ENCODE data around the gene NSUN6. TPM values are rescaled to one million over a fixed set of nuclear protein-coding genes. Genes with fewer than 3 reads are reported as not detected.

The NSUN6 gene
- 12.2 and 12.8 TPM in 2 replicates for total RNA-seq

GRCh38 chr10:18651324-18652007 is at the start of gene NSUN6:
NSUN6 (minus strand) TSS chr10:18651587; CDS start chr10:18651203, 384 bp downstream.
- peak within 1 kb of the TSS; percentile 96 for H3K27ac Mint-ChIP-seq
- H3K4me1 Mint-ChIP-seq (ENCODE audit: low read depth) = peaks cover 48% of the 10 kb centered on the region
- no peaks in the 10 kb centered on the region for H3K9me3 Mint-ChIP-seq
- intact Hi-C loops (cut with micrococcal nuclease) = loop anchor here (1.0 to 10.0 kb wide), 6 partner anchors 8 to 1627 kb away; partner anchors contain the start of genes ARL5B, STAM and TRDMT1
- DNase-seq (ENCODE audit: low spot score) = peak; percentile 91
- no peaks in the 10 kb centered on the region for H3K27me3 Mint-ChIP-seq (ENCODE audit: insufficient read depth)
- peaks cover 11% of the 10 kb centered on the region for H3K36me3 Mint-ChIP-seq (ENCODE audit: low read depth)
- H3K4me3 Mint-ChIP-seq = peak within 1 kb of the TSS; percentile 96

GRCh38 chr10:18699849-18700840 is 48.8 kb upstream of the NSUN6 start:
- no peaks in the 10 kb centered on the region for H3K36me3 Mint-ChIP-seq (ENCODE audit: low read depth)
- peaks cover 9% of the 10 kb centered on the region for H3K4me1 Mint-ChIP-seq (ENCODE audit: low read depth)
- H3K27ac Mint-ChIP-seq = no peak overlapping the region
- no peak overlapping the region for H3K4me3 Mint-ChIP-seq
- no peaks in the 10 kb centered on the region for H3K9me3 Mint-ChIP-seq
- DNase-seq (ENCODE audit: low spot score) = no peak
- H3K27me3 Mint-ChIP-seq (ENCODE audit: insufficient read depth) = peaks cover 2% of the 10 kb centered on the region
- intact Hi-C loops (cut with micrococcal nuclease) = no loop called here

GRCh38 chr10:18690541-18690940 is 39.2 kb upstream of the NSUN6 start:
- H3K27me3 Mint-ChIP-seq (ENCODE audit: insufficient read depth) = peaks cover 10% of the 10 kb centered on the region
- H3K27ac Mint-ChIP-seq = no peak overlapping the region
- no peak overlapping the region for H3K4me3 Mint-ChIP-seq
- no peaks in the 10 kb centered on the region for H3K4me1 Mint-ChIP-seq (ENCODE audit: low read depth)
- DNase-seq (ENCODE audit: low spot score) = no peak
- intact Hi-C loops (cut with micrococcal nuclease) = no loop called here
- H3K36me3 Mint-ChIP-seq (ENCODE audit: low read depth) = no peaks in the 10 kb centered on the region
- no peaks in the 10 kb centered on the region for H3K9me3 Mint-ChIP-seq

- Mint-ChIP-seq H3K9me3 (no peaks in the 10 kb centered on the region), H3K27me3 (ENCODE audit: insufficient read depth) (peaks cover 8% of the 10 kb centered on the region), H3K4me1 (ENCODE audit: low read depth) (no peaks in the 10 kb centered on the region), H3K36me3 (ENCODE audit: low read depth) (no peaks in the 10 kb centered on the region), H3K4me3 (no peak overlapping the region), H3K27ac (no peak overlapping the region)
- intact Hi-C loops (cut with micrococcal nuclease) = no loop called here
- DNase-seq (ENCODE audit: low spot score) = no peak
Observed at GRCh38 chr10:18689498-18689897, 38.1 kb upstream of the NSUN6 start.

GRCh38 chr10:18687706-18688105 is 36.3 kb upstream of the NSUN6 start:
- DNase-seq (ENCODE audit: low spot score) = no peak
- no peak overlapping the region for H3K27ac Mint-ChIP-seq
- no peaks in the 10 kb centered on the region for H3K4me1 Mint-ChIP-seq (ENCODE audit: low read depth)
- intact Hi-C loops (cut with micrococcal nuclease) = no loop called here
- peaks cover 6% of the 10 kb centered on the region for H3K27me3 Mint-ChIP-seq (ENCODE audit: insufficient read depth)
- no peaks in the 10 kb centered on the region for H3K9me3 Mint-ChIP-seq
- no peaks in the 10 kb centered on the region for H3K36me3 Mint-ChIP-seq (ENCODE audit: low read depth)
- H3K4me3 Mint-ChIP-seq = no peak overlapping the region

GRCh38 chr10:18687195-18687594 is 35.8 kb upstream of the NSUN6 start:
- H3K4me3 Mint-ChIP-seq = no peak overlapping the region
- H3K9me3 Mint-ChIP-seq = no peaks in the 10 kb centered on the region
- H3K27ac Mint-ChIP-seq = no peak overlapping the region
- intact Hi-C loops (cut with micrococcal nuclease) = no loop called here
- no peak for DNase-seq (ENCODE audit: low spot score)
- no peaks in the 10 kb centered on the region for H3K4me1 Mint-ChIP-seq (ENCODE audit: low read depth)
- peaks cover 2% of the 10 kb centered on the region for H3K36me3 Mint-ChIP-seq (ENCODE audit: low read depth)
- peaks cover 6% of the 10 kb centered on the region for H3K27me3 Mint-ChIP-seq (ENCODE audit: insufficient read depth)

GRCh38 chr10:18685555-18685954 is 34.2 kb upstream of the NSUN6 start:
- Mint-ChIP-seq H3K4me3 (no peak overlapping the region), H3K9me3 (no peaks in the 10 kb centered on the region), H3K4me1 (ENCODE audit: low read depth) (no peaks in the 10 kb centered on the region), H3K27me3 (ENCODE audit: insufficient read depth) (peaks cover 6% of the 10 kb centered on the region), H3K27ac (no peak overlapping the region), H3K36me3 (ENCODE audit: low read depth) (peaks cover 8% of the 10 kb centered on the region)
- no peak for DNase-seq (ENCODE audit: low spot score)
- intact Hi-C loops (cut with micrococcal nuclease) = no loop called here

GRCh38 chr10:18684953-18685352 is 33.6 kb upstream of the NSUN6 start:
- H3K4me1 Mint-ChIP-seq (ENCODE audit: low read depth) = no peaks in the 10 kb centered on the region
- intact Hi-C loops (cut with micrococcal nuclease) = no loop called here
- no peak overlapping the region for H3K27ac Mint-ChIP-seq
- H3K9me3 Mint-ChIP-seq = no peaks in the 10 kb centered on the region
- H3K27me3 Mint-ChIP-seq (ENCODE audit: insufficient read depth) = peaks cover 6% of the 10 kb centered on the region
- no peak for DNase-seq (ENCODE audit: low spot score)
- H3K36me3 Mint-ChIP-seq (ENCODE audit: low read depth) = peaks cover 8% of the 10 kb centered on the region
- H3K4me3 Mint-ChIP-seq = no peak overlapping the region

GRCh38 chr10:18684416-18684815 is 33.0 kb upstream of the NSUN6 start:
- DNase-seq (ENCODE audit: low spot score) = no peak
- no peak overlapping the region for H3K27ac Mint-ChIP-seq
- no peaks in the 10 kb centered on the region for H3K4me1 Mint-ChIP-seq (ENCODE audit: low read depth)
- intact Hi-C loops (cut with micrococcal nuclease) = no loop called here
- no peak overlapping the region for H3K4me3 Mint-ChIP-seq
- H3K36me3 Mint-ChIP-seq (ENCODE audit: low read depth) = peaks cover 8% of the 10 kb centered on the region
- H3K27me3 Mint-ChIP-seq (ENCODE audit: insufficient read depth) = peaks cover 6% of the 10 kb centered on the region
- no peaks in the 10 kb centered on the region for H3K9me3 Mint-ChIP-seq

- intact Hi-C loops (cut with micrococcal nuclease) = no loop called here
- DNase-seq (ENCODE audit: low spot score) = no peak
- Mint-ChIP-seq H3K36me3 (ENCODE audit: low read depth) (peaks cover 8% of the 10 kb centered on the region), H3K27me3 (ENCODE audit: insufficient read depth) (no peaks in the 10 kb centered on the region), H3K27ac (no peak overlapping the region), H3K4me3 (no peak overlapping the region), H3K4me1 (ENCODE audit: low read depth) (no peaks in the 10 kb centered on the region), H3K9me3 (no peaks in the 10 kb centered on the region)
Observed at GRCh38 chr10:18683427-18683826, 32.0 kb upstream of the NSUN6 start.

- Mint-ChIP-seq H3K4me3 (no peak overlapping the region), H3K4me1 (ENCODE audit: low read depth) (no peaks in the 10 kb centered on the region), H3K27ac (no peak overlapping the region), H3K36me3 (ENCODE audit: low read depth) (peaks cover 8% of the 10 kb centered on the region), H3K9me3 (no peaks in the 10 kb centered on the region), H3K27me3 (ENCODE audit: insufficient read depth) (no peaks in the 10 kb centered on the region)
- intact Hi-C loops (cut with micrococcal nuclease) = no loop called here
- no peak for DNase-seq (ENCODE audit: low spot score)
Observed at GRCh38 chr10:18681971-18682411, 30.6 kb upstream of the NSUN6 start.

GRCh38 chr10:18681366-18681765 is 30.0 kb upstream of the NSUN6 start:
- H3K27me3 Mint-ChIP-seq (ENCODE audit: insufficient read depth) = no peaks in the 10 kb centered on the region
- H3K9me3 Mint-ChIP-seq = no peaks in the 10 kb centered on the region
- no peak overlapping the region for H3K27ac Mint-ChIP-seq
- no peak for DNase-seq (ENCODE audit: low spot score)
- H3K4me1 Mint-ChIP-seq (ENCODE audit: low read depth) = no peaks in the 10 kb centered on the region
- no peak overlapping the region for H3K4me3 Mint-ChIP-seq
- intact Hi-C loops (cut with micrococcal nuclease) = no loop called here
- peaks cover 8% of the 10 kb centered on the region for H3K36me3 Mint-ChIP-seq (ENCODE audit: low read depth)

GRCh38 chr10:18680754-18681153 is 29.4 kb upstream of the NSUN6 start:
- intact Hi-C loops (cut with micrococcal nuclease) = no loop called here
- Mint-ChIP-seq H3K36me3 (ENCODE audit: low read depth) (peaks cover 10% of the 10 kb centered on the region), H3K27me3 (ENCODE audit: insufficient read depth) (no peaks in the 10 kb centered on the region), H3K9me3 (no peaks in the 10 kb centered on the region), H3K27ac (no peak overlapping the region), H3K4me3 (no peak overlapping the region), H3K4me1 (ENCODE audit: low read depth) (no peaks in the 10 kb centered on the region)
- no peak for DNase-seq (ENCODE audit: low spot score)

Measured in activated T-helper 1 cell treated with anti-CD3 and anti-CD28 coated beads, Interleukin-12 subunit alpha, Interleukin-12 subunit beta, Interleukin-2, Interleukin-4 antibody, amounts not matched to agents 30 ng/mL and 10 ng/mL and 1 ng/mL, durations not matched to agents 14 hours and 24 hours and 36 hours (primary cell).